RPMI8226 (cell line): ENCODE data around the gene FAM162B.
"Not testable (repeated sequence)": the region's sequence is repeated elsewhere in the genome, so short reads cannot be mapped to it uniquely, and the experiment has no call there.

Source experiments
- DNase-seq: peaks from one replicate; pipeline ENCODE4 v3.0.0-alpha.2; 2015

Gene FAM162B

DNA sequence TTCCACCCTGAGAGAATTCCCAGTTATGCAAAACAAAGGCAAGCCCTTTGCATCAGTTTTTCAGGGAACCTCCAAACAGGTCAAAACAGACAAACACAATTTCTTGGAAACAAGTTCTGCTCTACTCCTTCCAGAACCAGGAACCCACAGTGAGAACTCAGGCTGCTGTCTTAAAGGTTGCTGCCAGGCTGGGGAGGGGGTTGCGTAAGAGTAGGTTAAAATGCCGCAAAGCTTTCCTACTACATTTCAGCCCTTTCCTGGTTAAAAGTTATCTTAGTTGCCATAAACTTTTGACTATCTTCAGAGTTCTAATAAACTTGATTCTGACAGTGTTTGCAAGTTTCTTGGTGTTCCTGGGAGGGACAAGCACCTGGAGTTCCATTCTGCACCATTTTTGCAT is 50.8 kb downstream of the FAM162B start:
- DNase-seq = no peak

DNA sequence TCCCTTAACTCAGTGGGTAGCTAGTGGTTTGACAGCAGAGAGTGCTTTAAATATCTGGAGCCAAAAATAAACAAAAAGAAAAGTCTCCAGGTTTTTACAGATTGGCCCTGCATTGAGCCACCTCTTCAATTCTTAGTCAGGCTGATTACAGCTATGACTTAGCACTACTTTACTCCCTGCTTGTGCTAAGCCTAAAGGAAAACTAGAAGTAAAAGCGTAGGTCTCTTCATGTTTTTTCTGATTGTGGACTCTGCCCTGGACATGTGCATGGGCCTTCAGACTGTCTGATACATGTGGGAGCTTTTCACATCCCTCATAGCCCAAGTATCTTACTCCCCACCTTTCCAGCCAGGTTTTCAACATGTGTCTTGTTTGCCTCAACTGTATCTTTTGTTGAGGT is 51.2 kb downstream of the FAM162B start:
- DNase-seq = no peak

DNA sequence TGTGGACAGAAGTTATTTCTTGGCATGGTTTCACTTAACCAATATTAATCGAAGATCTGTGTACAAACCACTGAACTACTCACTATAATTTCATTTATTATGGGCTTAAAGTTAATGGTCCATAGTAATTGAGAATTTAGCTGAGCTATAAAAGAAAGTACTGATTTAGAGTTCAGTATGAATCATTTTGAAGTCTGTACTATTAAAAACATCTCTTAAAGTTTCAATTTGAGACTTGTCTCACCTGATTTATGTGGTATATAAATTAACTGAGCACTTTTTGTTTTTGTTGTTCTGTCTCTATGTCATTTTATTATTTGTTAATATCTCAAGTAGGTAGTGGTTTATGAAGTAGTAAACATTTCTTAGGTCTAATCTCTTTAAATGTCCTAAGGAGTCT is 59.6 kb downstream of the FAM162B start:
- no peak for DNase-seq

DNA sequence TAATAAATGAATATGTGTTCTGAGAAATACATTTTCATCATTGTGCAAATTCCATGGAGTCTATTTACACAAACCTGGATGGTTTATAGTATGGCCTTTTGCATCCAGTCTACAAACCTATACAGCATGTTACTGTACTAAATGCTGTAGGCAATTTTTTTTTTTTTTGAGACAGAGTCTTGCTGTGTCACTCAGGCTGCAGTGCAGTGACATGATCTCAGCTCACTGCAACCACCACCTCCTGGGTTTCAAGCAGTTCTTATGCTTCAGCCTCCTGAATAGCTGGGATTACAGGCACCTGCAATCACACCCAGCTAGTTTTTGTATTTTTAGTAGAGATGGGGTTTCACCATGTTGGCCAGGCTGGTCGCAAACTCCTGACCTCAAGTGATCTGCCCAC is 61.6 kb downstream of the FAM162B start:
- not testable (repeated sequence) for DNase-seq
